Upper lobe of right lung (tissue), 1 donor: ENCODE data around the gene GAB3. TPM values are rescaled to one million over a fixed set of nuclear protein-coding genes. Genes with fewer than 3 reads are reported as not detected.
"Not testable (repeated sequence)": the region's sequence is repeated elsewhere in the genome, so short reads cannot be mapped to it uniquely, and the experiment has no call there.

ENCODE experiments used
- ATAC-seq: fragments of 200-7000 bp; cut with Tn5 transposase; one replicate; pipeline ENCODE4 v1.9.1; 2020; ENCODE audit warnings: mild to moderate bottlenecking, moderate library complexity
- DNase-seq: peaks from one replicate; pipeline ENCODE4 v3.0.0-alpha.2; 2020
- H3K27ac ChIP-seq: fragments of 200-600 bp; one replicate; pipeline ENCODE4 v1.8.0; 2022
- H3K27me3 ChIP-seq: fragments of 200-600 bp; one replicate; pipeline ENCODE4 v1.8.0; 2022; ENCODE audit warnings: mild to moderate bottlenecking
- H3K36me3 ChIP-seq: fragments of 200-600 bp; one replicate; pipeline ENCODE4 v1.8.0; 2022
- H3K4me1 ChIP-seq: fragments of 200-600 bp; one replicate; pipeline ENCODE4 v1.8.0; 2022
- H3K4me3 ChIP-seq: fragments of 200-600 bp; one replicate; pipeline ENCODE4 v1.8.0; 2022; ENCODE audit warnings: mild to moderate bottlenecking
- H3K9me3 ChIP-seq: fragments of 200-600 bp; one replicate; pipeline ENCODE4 v1.8.0; 2022
- CTCF ChIP-seq: fragments of 200-600 bp; IDR thresholded peaks from one replicate; pipeline ENCODE4 v1.8.0; 2022; ENCODE audit warnings: antibody characterized with exemption
- intact Hi-C: fragments of 100-400 bp; cut with DNase I; formaldehyde crosslinking; loops from one replicate; pipeline ENCODE4 v1.11.0; 2022
- total RNA-seq: library from RNA; stranded (reverse); fragmentation: NEBNext Ultra II Directional; extraction: Animal tissue kit (Norgen Biotek cat#: 25700); gene quantifications from one replicate; pipeline ENCODE4 v1.2.1, GENCODE V29; 2021
- donor health status: DM: no; HTN: yes; CAD: no; lungs with severe emphysema.

GAB3 gene
- total RNA-seq, 1 donor from 2014 or later = 12.9 TPM

- no peak for ATAC-seq
- Histone ChIP-seq H3K9me3 (no peaks in the 10 kb centered on the region), H3K36me3 (no peaks in the 10 kb centered on the region), H3K4me3 (no peak overlapping the region), H3K4me1 (no peaks in the 10 kb centered on the region), H3K27ac (no peak overlapping the region), H3K27me3 (no peaks in the 10 kb centered on the region)
- DNase-seq = no peak
- no peak for TF ChIP-seq CTCF
- intact Hi-C loops = no loop called here
These were observed 95.5 kb downstream of the GAB3 start for GRCh38 chrX:154655346-154655745.

- ATAC-seq (no peak), DNase-seq (no peak)
- no peak for TF ChIP-seq CTCF
- Histone ChIP-seq H3K27ac (no peak overlapping the region), H3K36me3 (no peaks in the 10 kb centered on the region), H3K4me3 (no peak overlapping the region), H3K27me3 (no peaks in the 10 kb centered on the region), H3K4me1 (no peaks in the 10 kb centered on the region), H3K9me3 (no peaks in the 10 kb centered on the region)
- intact Hi-C loops = no loop called here
These were observed 96.0 kb downstream of the GAB3 start for GRCh38 chrX:154654925-154655324.

GRCh38 chrX:154654372-154654771, 96.5 kb downstream of the GAB3 start:
- no peak for ATAC-seq
- no peak overlapping the region for H3K4me3 ChIP-seq
- no peaks in the 10 kb centered on the region for H3K36me3 ChIP-seq
- intact Hi-C loops = no loop called here
- no peaks in the 10 kb centered on the region for H3K4me1 ChIP-seq
- no peak for TF ChIP-seq CTCF
- H3K9me3 ChIP-seq = no peaks in the 10 kb centered on the region
- DNase-seq = no peak
- H3K27ac ChIP-seq = no peak overlapping the region
- H3K27me3 ChIP-seq = no peaks in the 10 kb centered on the region

- DNase-seq, H3K27ac ChIP-seq, H3K27me3 ChIP-seq, H3K9me3 ChIP-seq, H3K4me3 ChIP-seq, ATAC-seq, H3K4me1 ChIP-seq, H3K36me3 ChIP-seq, intact Hi-C loops: not testable (repeated sequence)
These were observed 97.5 kb downstream of the GAB3 start, which contains the start of gene CTAG2 for GRCh38 chrX:154653413-154653812. Gene CTAG2 (minus strand): TSS chrX:154653579. CDS start chrX:154653515, 64 bp downstream.

DNA sequence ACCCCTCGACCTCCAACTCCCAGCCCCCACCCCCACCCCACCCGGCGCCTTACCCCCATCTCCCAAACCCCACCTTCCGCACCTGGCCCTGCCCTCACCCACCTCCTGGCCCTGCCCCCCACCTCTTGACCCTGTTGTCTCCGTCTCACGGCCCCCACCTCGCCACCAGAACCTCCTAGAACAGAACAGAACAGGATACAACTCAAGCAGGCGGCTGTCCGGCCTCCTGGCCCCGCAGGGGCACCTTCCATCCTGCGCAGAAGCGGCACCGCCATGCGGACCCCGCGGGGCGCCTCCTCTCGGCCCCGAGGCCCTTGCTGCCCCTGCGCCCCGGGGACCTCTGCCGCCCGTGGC, 97.9 kb downstream of the GAB3 start:
- DNase-seq (no peak), ATAC-seq (no peak)
- TF ChIP-seq CTCF = no peak
- Histone ChIP-seq H3K36me3 (no peaks in the 10 kb centered on the region), H3K27me3 (no peaks in the 10 kb centered on the region), H3K27ac (no peak overlapping the region), H3K4me3 (no peak overlapping the region), H3K4me1 (no peaks in the 10 kb centered on the region), H3K9me3 (no peaks in the 10 kb centered on the region)
- intact Hi-C loops = no loop called here

GRCh38 chrX:154652311-154653047, 98.4 kb downstream of the GAB3 start:
- H3K9me3 ChIP-seq = no peaks in the 10 kb centered on the region
- H3K27me3 ChIP-seq = no peaks in the 10 kb centered on the region
- no peaks in the 10 kb centered on the region for H3K4me1 ChIP-seq
- DNase-seq (no peak), ATAC-seq (no peak)
- H3K4me3 ChIP-seq = no peak overlapping the region
- intact Hi-C loops = no loop called here
- TF ChIP-seq CTCF = no peak
- no peaks in the 10 kb centered on the region for H3K36me3 ChIP-seq
- no peak overlapping the region for H3K27ac ChIP-seq
